B cell (primary cell): ENCODE results near the gene ZNF883.

Experiments used
- EZH2 ChIP-seq: IDR thresholded peaks from 2 replicates; pipeline ENCODE4 v1.6.1; 2012; ENCODE audit warnings: borderline replicate concordance, low read depth, mild to moderate bottlenecking, moderate library complexity, low read length; ENCODE audit not compliant: insufficient read depth, poor library complexity, severe bottlenecking
- TF ChIP-seq, protein P1 (sequence below): fragments of 200-600 bp; IDR thresholded peaks from one replicate; pipeline ENCODE4 v1.8.0; 2022; ENCODE audit warnings: antibody characterized with exemption, mild to moderate bottlenecking

DNA sequence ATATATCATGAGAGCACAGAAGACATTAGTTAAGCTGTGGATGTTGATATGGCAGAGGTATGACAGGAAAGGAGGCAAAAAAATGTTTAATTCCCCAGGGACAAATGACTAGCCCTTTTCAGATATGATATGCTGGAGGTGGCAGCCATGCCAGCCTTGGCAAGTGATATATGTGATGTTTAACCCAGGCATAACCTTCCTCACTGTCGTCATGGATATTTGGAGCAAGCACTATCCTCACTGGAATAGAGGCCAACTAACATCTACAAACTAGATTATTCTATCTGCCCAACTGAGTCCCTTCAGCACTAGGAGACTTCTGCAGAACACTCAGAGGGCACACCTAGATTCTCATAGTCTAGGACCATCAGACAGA lies 94.0 kb downstream of the ZNF883 start:
- TF ChIP-seq, protein P1, sequence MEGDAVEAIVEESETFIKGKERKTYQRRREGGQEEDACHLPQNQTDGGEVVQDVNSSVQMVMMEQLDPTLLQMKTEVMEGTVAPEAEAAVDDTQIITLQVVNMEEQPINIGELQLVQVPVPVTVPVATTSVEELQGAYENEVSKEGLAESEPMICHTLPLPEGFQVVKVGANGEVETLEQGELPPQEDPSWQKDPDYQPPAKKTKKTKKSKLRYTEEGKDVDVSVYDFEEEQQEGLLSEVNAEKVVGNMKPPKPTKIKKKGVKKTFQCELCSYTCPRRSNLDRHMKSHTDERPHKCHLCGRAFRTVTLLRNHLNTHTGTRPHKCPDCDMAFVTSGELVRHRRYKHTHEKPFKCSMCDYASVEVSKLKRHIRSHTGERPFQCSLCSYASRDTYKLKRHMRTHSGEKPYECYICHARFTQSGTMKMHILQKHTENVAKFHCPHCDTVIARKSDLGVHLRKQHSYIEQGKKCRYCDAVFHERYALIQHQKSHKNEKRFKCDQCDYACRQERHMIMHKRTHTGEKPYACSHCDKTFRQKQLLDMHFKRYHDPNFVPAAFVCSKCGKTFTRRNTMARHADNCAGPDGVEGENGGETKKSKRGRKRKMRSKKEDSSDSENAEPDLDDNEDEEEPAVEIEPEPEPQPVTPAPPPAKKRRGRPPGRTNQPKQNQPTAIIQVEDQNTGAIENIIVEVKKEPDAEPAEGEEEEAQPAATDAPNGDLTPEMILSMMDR, result no peak
- no peak for TF ChIP-seq EZH2
